Neural progenitor cell (in vitro differentiated cells): ENCODE results near the gene INPP1. TPM values are rescaled to one million over a fixed set of nuclear protein-coding genes. Genes with fewer than 3 reads are reported as not detected.

Source experiments
- DNase-seq: peaks from one replicate; pipeline ENCODE4 v3.0.0-alpha.2; 2016; ENCODE audit warnings: low spot score
- H2AFZ ChIP-seq: fragments of 200-600 bp; sonication (generic); replicated peaks from 2 replicates; pipeline ENCODE4 v1.6.1; 2016; ENCODE audit warnings: antibody characterized with exemption
- H3F3A ChIP-seq: fragments of 200-600 bp; sonication (generic); 2 replicates; pipeline ENCODE4 v1.6.1; 2016; ENCODE audit warnings: antibody characterized with exemption, low read depth
- H3K27ac ChIP-seq: fragments of 200-600 bp; sonication (generic); 2 replicates; pipeline ENCODE4 v1.5.1; 2016; ENCODE audit warnings: mild to moderate bottlenecking
- H3K27me3 ChIP-seq: fragments of 200-600 bp; sonication (generic); 2 replicates; pipeline ENCODE4 v1.6.1; 2016; ENCODE audit warnings: mild to moderate bottlenecking, moderate library complexity
- H3K36me3 ChIP-seq: fragments of 200-600 bp; sonication (generic); 2 replicates; pipeline ENCODE4 v1.5.1; 2016
- H3K4me1 ChIP-seq: fragments of 200-600 bp; sonication (generic); 2 replicates; pipeline ENCODE4 v1.6.1; 2016; ENCODE audit warnings: mixed run types
- H3K4me2 ChIP-seq: fragments of 200-600 bp; sonication (generic); 2 replicates; pipeline ENCODE4 v1.6.1; 2016
- H3K4me3 ChIP-seq: fragments of 200-600 bp; sonication (generic); 2 replicates; pipeline ENCODE4 v1.5.1; 2016
- H3K79me2 ChIP-seq: fragments of 200-600 bp; sonication (generic); 2 replicates; pipeline ENCODE4 v1.6.1; 2016; ENCODE audit warnings: low read depth
- H3K9ac ChIP-seq: fragments of 200-600 bp; sonication (generic); 2 replicates; pipeline ENCODE4 v1.6.1; 2016
- H3K9me3 ChIP-seq: fragments of 200-600 bp; sonication (generic); 2 replicates; pipeline ENCODE4 v1.5.1; 2016; ENCODE audit warnings: low read depth
- H4K20me1 ChIP-seq: fragments of 200-600 bp; sonication (generic); 2 replicates; pipeline ENCODE4 v1.6.1; 2016; ENCODE audit warnings: low read depth
- H3K27ac Mint-ChIP-seq: 3 replicates; pipeline ENCODE4 v1.8.0; 2021; ENCODE audit warnings: mixed read lengths
- H3K27me3 Mint-ChIP-seq: 2 replicates; pipeline ENCODE4 v1.8.0; 2022; ENCODE audit warnings: low read depth, mild to moderate bottlenecking, inconsistent platforms, moderate library complexity, mixed read lengths; ENCODE audit not compliant: insufficient read depth
- H3K36me3 Mint-ChIP-seq: 3 replicates; pipeline ENCODE4 v1.8.0; 2021; ENCODE audit warnings: mixed read lengths
- H3K4me1 Mint-ChIP-seq: 3 replicates; pipeline ENCODE4 v1.8.0; 2021; ENCODE audit warnings: mixed read lengths
- H3K4me3 Mint-ChIP-seq: 3 replicates; pipeline ENCODE4 v1.8.0; 2021; ENCODE audit warnings: mild to moderate bottlenecking, moderate library complexity, mixed read lengths
- H3K9me3 Mint-ChIP-seq: 3 replicates; pipeline ENCODE4 v1.8.0; 2020; ENCODE audit warnings: mixed read lengths
- EZH2 ChIP-seq: fragments of 200-600 bp; sonication (generic); IDR thresholded peaks from 2 replicates; pipeline ENCODE4 v1.6.1; 2017; ENCODE audit warnings: antibody characterized with exemption, mild to moderate bottlenecking, moderate library complexity
- EZH2phosphoT487 ChIP-seq: fragments of 200-600 bp; sonication (generic); IDR thresholded peaks from 2 replicates; pipeline ENCODE4 v1.6.1; 2017; ENCODE audit warnings: antibody characterized with exemption
- total RNA-seq: library from RNA; depleted of rRNA; stranded (reverse); fragments of >200 nt; gene quantifications from 2 replicates; pipeline ENCODE4 v1.2.3, GENCODE V29; 2015; ENCODE audit warnings: low replicate concordance
- TF ChIP-seq, protein P1 (sequence below): fragments of 200-600 bp; sonication (generic); IDR thresholded peaks from 2 replicates; pipeline ENCODE4 v1.5.1; 2017; ENCODE audit warnings: antibody characterized with exemption, mild to moderate bottlenecking

INPP1 gene
- total RNA-seq, 1 donor from 2014 or later: 1.6 TPM

DNA sequence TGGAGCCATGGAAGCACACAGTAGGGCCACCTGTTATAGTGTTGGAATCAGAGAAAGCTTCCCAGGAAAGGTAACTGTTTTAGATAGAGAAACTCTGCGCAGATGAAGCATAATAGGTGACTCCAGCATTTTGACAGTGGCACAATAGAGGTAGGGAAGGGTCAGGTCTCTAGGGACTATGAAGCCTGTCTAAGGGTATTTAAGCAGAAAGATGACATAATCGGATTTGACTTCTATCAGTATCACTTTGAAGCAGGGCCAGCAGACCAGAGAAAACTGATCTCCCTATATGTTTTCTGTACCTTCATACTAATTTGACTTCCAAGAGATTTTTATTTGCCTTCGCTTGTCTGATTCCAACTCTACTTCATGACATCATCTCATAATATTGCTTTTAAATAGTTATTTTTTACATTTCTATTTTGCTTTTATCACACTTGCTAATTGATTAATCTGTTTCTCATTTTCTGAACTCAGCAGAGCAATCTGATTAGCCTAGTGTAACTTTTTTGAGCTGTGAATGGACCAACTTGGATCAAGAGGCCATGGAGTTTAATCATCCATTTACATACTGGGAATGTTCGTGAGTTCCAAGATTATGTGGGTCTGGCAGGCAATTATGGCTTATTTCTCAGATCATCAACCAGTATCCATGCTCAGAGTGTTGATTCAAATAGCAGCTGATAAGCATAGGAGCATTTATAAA lies 15.4 kb upstream of the INPP1 start:
- Histone ChIP-seq H3K27ac (no peak overlapping the region), H3K36me3 (no peaks in the 10 kb centered on the region), H3K27me3 (no peaks in the 10 kb centered on the region), H3K4me3 (no peak overlapping the region), H2AFZ (no peak overlapping the region), H3K9ac (no peak overlapping the region), H3K9me3 (no peaks in the 10 kb centered on the region), H3K4me2 (no peak overlapping the region), H3K79me2 (no peaks in the 10 kb centered on the region), H3K4me1 (no peaks in the 10 kb centered on the region), H4K20me1 (no peaks in the 10 kb centered on the region), H3F3A (no peaks in the 10 kb centered on the region)
- H3K4me1 Mint-ChIP-seq: no peaks in the 10 kb centered on the region
- DNase-seq: no peak
- no peaks in the 10 kb centered on the region for H3K36me3 Mint-ChIP-seq
- TF ChIP-seq EZH2phosphoT487: no peak
- TF ChIP-seq, protein P1, sequence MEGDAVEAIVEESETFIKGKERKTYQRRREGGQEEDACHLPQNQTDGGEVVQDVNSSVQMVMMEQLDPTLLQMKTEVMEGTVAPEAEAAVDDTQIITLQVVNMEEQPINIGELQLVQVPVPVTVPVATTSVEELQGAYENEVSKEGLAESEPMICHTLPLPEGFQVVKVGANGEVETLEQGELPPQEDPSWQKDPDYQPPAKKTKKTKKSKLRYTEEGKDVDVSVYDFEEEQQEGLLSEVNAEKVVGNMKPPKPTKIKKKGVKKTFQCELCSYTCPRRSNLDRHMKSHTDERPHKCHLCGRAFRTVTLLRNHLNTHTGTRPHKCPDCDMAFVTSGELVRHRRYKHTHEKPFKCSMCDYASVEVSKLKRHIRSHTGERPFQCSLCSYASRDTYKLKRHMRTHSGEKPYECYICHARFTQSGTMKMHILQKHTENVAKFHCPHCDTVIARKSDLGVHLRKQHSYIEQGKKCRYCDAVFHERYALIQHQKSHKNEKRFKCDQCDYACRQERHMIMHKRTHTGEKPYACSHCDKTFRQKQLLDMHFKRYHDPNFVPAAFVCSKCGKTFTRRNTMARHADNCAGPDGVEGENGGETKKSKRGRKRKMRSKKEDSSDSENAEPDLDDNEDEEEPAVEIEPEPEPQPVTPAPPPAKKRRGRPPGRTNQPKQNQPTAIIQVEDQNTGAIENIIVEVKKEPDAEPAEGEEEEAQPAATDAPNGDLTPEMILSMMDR: no peak
- no peak overlapping the region for H3K4me3 Mint-ChIP-seq
- no peaks in the 10 kb centered on the region for H3K27me3 Mint-ChIP-seq
- H3K27ac Mint-ChIP-seq: no peak overlapping the region
- H3K9me3 Mint-ChIP-seq: no peaks in the 10 kb centered on the region

DNA sequence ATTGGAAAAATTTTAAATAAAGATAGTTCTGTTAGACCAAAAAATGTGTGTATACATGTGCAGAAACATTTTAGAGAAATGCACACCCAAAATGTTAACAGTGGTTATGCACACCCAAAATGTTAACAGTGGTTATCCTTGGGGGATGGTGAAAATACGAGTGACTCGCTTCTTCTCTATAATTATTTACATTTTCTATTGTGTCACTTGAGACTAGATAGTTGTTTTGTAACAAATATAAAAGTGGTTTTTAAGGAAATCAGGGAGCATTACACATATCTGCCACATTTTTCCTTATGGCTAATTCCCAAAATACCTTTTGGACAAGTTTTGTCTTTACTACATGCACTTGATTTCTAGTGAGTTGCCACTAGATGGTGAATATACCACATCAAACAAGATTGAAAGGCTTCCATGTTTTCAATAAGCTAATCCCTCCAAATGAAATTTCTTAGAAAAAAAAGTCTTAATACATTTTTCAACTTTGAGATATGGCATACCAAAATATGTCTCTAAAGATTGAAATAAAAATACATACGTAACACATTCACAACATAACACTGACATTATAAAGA lies 14.7 kb upstream of the INPP1 start:
- Histone ChIP-seq H4K20me1 (no peaks in the 10 kb centered on the region), H3K4me3 (no peak overlapping the region), H3K79me2 (no peaks in the 10 kb centered on the region), H3F3A (no peaks in the 10 kb centered on the region), H3K9me3 (no peaks in the 10 kb centered on the region), H3K36me3 (no peaks in the 10 kb centered on the region), H3K27ac (no peak overlapping the region), H3K27me3 (no peaks in the 10 kb centered on the region), H3K4me2 (no peak overlapping the region), H3K9ac (no peak overlapping the region), H3K4me1 (no peaks in the 10 kb centered on the region), H2AFZ (no peak overlapping the region)
- Mint-ChIP-seq H3K9me3 (no peaks in the 10 kb centered on the region), H3K4me3 (no peak overlapping the region), H3K27ac (no peak overlapping the region), H3K36me3 (no peaks in the 10 kb centered on the region), H3K27me3 (peaks cover 2% of the 10 kb centered on the region), H3K4me1 (no peaks in the 10 kb centered on the region)
- no peak for DNase-seq
- TF ChIP-seq, protein P1: no peak
- TF ChIP-seq EZH2 (no peak), EZH2phosphoT487 (no peak)

DNA sequence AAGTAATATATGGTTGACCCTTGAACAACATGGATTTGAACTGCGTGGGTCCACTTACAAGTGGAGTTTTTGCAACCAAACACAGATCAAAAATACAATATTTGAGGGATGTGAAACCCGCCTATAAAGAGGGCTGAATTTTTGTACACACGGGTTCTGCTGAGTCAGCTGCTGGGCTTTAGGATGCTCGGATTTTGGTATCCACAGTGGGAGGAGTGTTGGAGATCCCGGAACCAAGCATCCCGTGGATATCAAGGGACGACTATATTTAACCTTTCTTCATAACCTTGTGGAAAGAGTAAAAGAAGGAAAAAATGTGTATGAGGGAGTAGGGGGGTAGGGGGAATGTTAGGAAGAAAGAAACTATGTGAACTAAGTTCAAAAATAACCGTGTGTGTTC lies 10.0 kb upstream of the INPP1 start:
- peak overlapping the region; percentile 2 for H2AFZ ChIP-seq
- no peak overlapping the region for H3K27ac ChIP-seq
- no peak overlapping the region for H3K9ac ChIP-seq
- no peaks in the 10 kb centered on the region for H3K9me3 Mint-ChIP-seq
- H3K4me2 ChIP-seq: no peak overlapping the region
- no peak for DNase-seq
- no peaks in the 10 kb centered on the region for H3F3A ChIP-seq
- no peaks in the 10 kb centered on the region for H3K36me3 Mint-ChIP-seq
- H4K20me1 ChIP-seq: no peaks in the 10 kb centered on the region
- no peaks in the 10 kb centered on the region for H3K9me3 ChIP-seq
- H3K27me3 ChIP-seq: no peaks in the 10 kb centered on the region
- TF ChIP-seq, protein P1: no peak
- H3K4me3 Mint-ChIP-seq: no peak overlapping the region
- H3K27me3 Mint-ChIP-seq: peaks cover 2% of the 10 kb centered on the region
- no peak overlapping the region for H3K4me3 ChIP-seq
- no peaks in the 10 kb centered on the region for H3K36me3 ChIP-seq
- H3K4me1 Mint-ChIP-seq: no peaks in the 10 kb centered on the region
- H3K79me2 ChIP-seq: no peaks in the 10 kb centered on the region
- H3K27ac Mint-ChIP-seq: no peak overlapping the region
- H3K4me1 ChIP-seq: no peaks in the 10 kb centered on the region
